Activated CD4-positive, alpha-beta T cell treated with anti-CD3 and anti-CD28 coated beads, Interleukin-2, amount 50 U/mL, for 4 hours (primary cell): ENCODE data around the gene PTGDS.

ENCODE experiments used
- DNase-seq, 2 experiments: peaks; one replicate each; pipeline ENCODE4 v3.0.0-alpha.2; 2020

PTGDS gene

GRCh38 chr9:136974817-136975535 lies 2.3 kb upstream of the PTGDS start:
- no peak for DNase-seq

GRCh38 chr9:136975644-136976043 lies 1.7 kb upstream of the PTGDS start:
- DNase-seq: no peak

- no peak for DNase-seq
Measured at GRCh38 chr9:136977649-136978072, 357 bp downstream of the PTGDS start.

GRCh38 chr9:136978073-136978864 lies 965 bp downstream of the PTGDS start:
- DNase-seq: peak; percentile 46 to 55

- DNase-seq: no peak
Measured at GRCh38 chr9:136978865-136979544, 1.7 kb downstream of the PTGDS start.

- no peak for DNase-seq
Measured at GRCh38 chr9:136979769-136980587, 2.7 kb downstream of the PTGDS start.

GRCh38 chr9:136980669-136981478 lies 3.6 kb downstream of the PTGDS start:
- DNase-seq: no peak

GRCh38 chr9:136981588-136982231 lies 4.4 kb downstream of the PTGDS start:
- no peak for DNase-seq

- DNase-seq: no peak
Measured at GRCh38 chr9:136982232-136983051, 5.1 kb downstream of the PTGDS start, which contains the start of gene LCNL1. Gene LCNL1 (plus strand): TSS chr9:136982993. CDS start chr9:136983587, 594 bp downstream.

GRCh38 chr9:136983167-136983566 lies 5.9 kb downstream of the PTGDS start:
- no peak for DNase-seq

- DNase-seq: no peak
Measured at GRCh38 chr9:136983656-136984314, 6.5 kb downstream of the PTGDS start.

- DNase-seq: no peak
Measured at GRCh38 chr9:136984464-136985026, 7.2 kb downstream of the PTGDS start.

GRCh38 chr9:136985027-136985602 lies 7.8 kb downstream of the PTGDS start:
- no peak for DNase-seq

GRCh38 chr9:136985853-136986252 lies 8.5 kb downstream of the PTGDS start:
- no peak for DNase-seq

- DNase-seq: no peak
Measured at GRCh38 chr9:136988872-136989271, 11.6 kb downstream of the PTGDS start.

- no peak for DNase-seq
Measured at GRCh38 chr9:136990242-136990911, 13.1 kb downstream of the PTGDS start.

GRCh38 chr9:136991993-136992818 lies 14.9 kb downstream of the PTGDS start, which contains the start of gene PAXX:
Gene PAXX (plus strand): TSS chr9:136992422. CDS start chr9:136992444, 22 bp downstream.
- DNase-seq: peak; percentile 90 to 92
